ENCODE data around the gene RGL1. TPM values are rescaled to one million over a fixed set of nuclear protein-coding genes. Genes with fewer than 3 reads are reported as not detected.

The RGL1 gene
- total RNA-seq, 4 donors from 2014 or later: 11.6 to 22.5 (median 15.0) TPM

DNA sequence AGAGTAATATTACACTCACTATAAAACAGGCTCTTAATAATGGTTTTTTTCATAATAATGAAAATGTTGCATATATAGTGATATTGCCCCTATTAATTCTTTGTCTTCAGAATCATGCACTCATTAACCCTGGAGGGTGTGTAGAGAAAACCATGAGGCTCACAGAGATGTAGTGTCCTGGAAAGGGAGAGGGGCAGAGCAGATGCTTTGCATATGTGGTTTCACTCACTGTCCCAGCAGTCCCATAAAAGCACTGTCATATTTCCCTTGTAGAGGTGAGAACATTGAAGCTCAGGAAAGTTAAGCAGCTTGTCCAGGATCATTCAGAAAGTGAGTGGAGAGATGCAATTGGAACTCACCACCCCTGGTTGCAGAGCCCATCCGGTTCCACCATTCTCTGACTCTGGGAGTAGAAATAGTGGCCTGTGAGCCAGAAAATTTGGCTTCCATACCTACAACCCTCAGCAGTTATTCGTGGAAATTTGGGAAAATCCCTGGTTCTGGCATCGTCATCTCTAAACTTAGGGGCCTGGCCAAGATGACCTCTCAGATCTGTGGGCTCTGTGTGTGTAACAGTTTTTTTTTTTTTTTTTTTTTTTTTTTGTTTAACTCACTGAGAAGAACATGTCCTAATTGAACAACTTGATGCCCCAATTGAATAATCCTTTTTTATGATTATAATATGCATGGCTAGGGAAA, 86.4 kb downstream of the RGL1 start:
- H3K4me3 ChIP-seq (ENCODE audit: low read depth, poor library complexity, severe bottlenecking): no peak overlapping the region
- intact Hi-C loops (cut with DNase I; ENCODE audit: low total_unique reads): no loop called here
- no peak for DNase-seq (ENCODE audit: low spot score in 2 of 2)
- WGBS, 2 donors: 62 to 78% methylated on average over 3 of the region's 3 CpGs
- no peak for TF ChIP-seq POLR2A (IDR thresholded peaks at IDR 0.05)
- TF ChIP-seq, protein P1, sequence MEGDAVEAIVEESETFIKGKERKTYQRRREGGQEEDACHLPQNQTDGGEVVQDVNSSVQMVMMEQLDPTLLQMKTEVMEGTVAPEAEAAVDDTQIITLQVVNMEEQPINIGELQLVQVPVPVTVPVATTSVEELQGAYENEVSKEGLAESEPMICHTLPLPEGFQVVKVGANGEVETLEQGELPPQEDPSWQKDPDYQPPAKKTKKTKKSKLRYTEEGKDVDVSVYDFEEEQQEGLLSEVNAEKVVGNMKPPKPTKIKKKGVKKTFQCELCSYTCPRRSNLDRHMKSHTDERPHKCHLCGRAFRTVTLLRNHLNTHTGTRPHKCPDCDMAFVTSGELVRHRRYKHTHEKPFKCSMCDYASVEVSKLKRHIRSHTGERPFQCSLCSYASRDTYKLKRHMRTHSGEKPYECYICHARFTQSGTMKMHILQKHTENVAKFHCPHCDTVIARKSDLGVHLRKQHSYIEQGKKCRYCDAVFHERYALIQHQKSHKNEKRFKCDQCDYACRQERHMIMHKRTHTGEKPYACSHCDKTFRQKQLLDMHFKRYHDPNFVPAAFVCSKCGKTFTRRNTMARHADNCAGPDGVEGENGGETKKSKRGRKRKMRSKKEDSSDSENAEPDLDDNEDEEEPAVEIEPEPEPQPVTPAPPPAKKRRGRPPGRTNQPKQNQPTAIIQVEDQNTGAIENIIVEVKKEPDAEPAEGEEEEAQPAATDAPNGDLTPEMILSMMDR (IDR thresholded peaks at IDR 0.05): no peak

DNA sequence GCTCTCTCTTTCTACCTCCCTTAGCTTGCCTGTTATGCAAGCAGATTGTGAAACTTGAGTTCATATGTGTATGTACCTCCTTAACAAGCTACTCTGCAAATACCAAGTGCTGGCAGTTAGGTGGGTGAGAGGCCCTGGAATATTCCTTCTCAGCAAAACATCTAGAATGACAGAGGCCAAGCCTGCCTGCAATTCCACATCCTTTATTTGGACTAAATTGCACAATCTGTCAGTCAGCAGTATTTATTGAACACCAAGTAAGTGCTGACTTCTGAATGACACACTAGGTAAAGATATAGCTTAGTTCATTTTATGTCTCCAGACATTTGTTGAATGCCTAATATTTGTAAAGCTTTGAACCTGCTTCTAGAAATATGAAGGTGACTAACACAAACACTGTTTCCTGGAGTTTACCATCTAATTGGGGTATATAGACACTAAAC, 87.5 kb downstream of the RGL1 start:
- no peak overlapping the region for H3K4me3 ChIP-seq (ENCODE audit: low read depth, poor library complexity, severe bottlenecking)
- TF ChIP-seq, protein P1 (IDR thresholded peaks at IDR 0.05): no peak
- TF ChIP-seq POLR2A (IDR thresholded peaks at IDR 0.05): no peak
- no peak for DNase-seq (ENCODE audit: low spot score in 2 of 2)
- intact Hi-C loops (cut with DNase I; ENCODE audit: low total_unique reads): no loop called here

DNA sequence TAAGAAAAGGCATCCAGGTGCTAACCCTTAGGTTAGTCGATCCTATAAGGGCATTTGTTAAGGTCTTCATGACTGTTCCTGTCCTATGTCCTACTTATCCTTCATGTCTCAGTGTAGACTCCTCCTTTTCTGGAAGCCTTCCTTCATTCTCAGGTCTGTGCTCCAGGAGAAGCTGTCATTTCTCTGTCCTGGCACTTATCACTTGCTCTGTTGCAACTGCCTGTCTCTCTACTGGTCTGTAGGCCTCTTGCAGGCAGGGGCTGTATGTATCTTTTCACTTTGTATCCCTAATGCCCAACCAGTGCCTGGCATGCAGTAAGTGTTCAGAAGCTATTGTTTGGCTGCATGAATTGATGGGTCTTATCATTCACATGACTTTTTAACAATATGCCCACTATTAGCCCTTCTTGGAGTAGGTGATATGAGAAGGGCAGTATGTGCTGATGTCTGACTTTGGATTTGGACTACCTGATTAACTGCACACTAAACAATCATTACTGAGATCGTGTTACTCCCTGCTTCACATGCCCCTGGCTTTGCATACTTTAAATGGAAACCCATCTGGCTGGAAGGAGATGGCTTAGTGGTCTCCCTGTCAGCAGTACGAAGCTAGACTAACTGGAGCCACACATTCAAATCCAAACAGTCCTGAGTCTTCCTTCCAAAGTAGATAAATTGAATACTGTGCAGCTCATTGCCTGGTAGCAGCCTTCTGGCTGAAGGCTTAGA, 88.8 kb downstream of the RGL1 start:
- no peak overlapping the region for H3K4me3 ChIP-seq (ENCODE audit: low read depth, poor library complexity, severe bottlenecking)
- 76 to 81% methylated on average over 3 of the region's 3 CpGs for WGBS, 2 donors
- no peak for DNase-seq (ENCODE audit: low spot score in 2 of 2)
- intact Hi-C loops (cut with DNase I; ENCODE audit: low total_unique reads): no loop called here
- TF ChIP-seq, protein P1 (IDR thresholded peaks at IDR 0.05): no peak
- TF ChIP-seq POLR2A (IDR thresholded peaks at IDR 0.05): no peak

DNA sequence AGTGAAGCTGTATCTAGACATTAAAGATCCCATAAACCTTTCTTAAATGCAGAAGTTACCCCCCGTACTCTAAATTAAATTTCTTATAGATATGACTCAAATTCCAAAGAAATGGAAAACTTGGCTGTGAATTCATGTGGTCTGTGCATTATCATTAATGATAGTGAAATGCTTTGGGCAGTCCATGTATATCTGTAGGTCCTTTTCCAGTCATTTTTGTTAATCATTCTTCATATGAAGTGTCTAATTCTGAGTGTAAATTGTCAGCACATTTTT, 89.3 kb downstream of the RGL1 start:
- H3K4me3 ChIP-seq (ENCODE audit: low read depth, poor library complexity, severe bottlenecking): no peak overlapping the region
- WGBS, 2 donors: 94 to 97% methylated on average over 1 of the region's 1 CpG
- TF ChIP-seq, protein P1 (IDR thresholded peaks at IDR 0.05): no peak
- no peak for TF ChIP-seq POLR2A (IDR thresholded peaks at IDR 0.05)
- intact Hi-C loops (cut with DNase I; ENCODE audit: low total_unique reads): no loop called here
- DNase-seq (ENCODE audit: low spot score in 2 of 2): no peak

DNA sequence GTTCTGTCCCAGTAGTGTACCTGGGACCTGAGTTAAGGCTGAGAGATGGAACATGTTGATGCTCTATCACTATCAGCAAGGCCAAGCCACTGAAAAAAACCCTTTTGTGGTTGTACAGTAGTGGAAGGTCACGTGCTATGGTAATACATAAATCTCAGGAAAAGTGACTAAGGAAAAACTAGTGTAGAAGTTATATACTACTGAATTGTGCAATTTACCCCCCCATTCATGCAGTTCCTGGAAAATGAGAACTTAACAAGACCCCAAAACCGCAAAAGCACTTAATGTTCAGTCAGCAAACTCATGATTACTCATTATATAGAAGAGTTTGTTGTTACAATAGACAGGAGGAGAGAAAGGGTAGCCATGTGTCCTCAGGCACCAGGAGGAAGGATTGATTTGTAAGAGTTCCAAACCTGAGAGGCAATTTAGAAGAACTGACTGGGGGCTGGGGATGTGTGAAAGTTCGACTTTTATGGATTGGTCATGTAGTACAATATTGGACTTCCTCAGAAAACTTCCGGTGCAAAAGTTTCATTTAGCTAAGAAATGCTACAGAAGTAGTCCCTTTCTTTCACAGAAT, 91.6 kb downstream of the RGL1 start:
- TF ChIP-seq, protein P1 (IDR thresholded peaks at IDR 0.05): no peak
- TF ChIP-seq POLR2A (IDR thresholded peaks at IDR 0.05): no peak
- no peak for DNase-seq (ENCODE audit: low spot score in 2 of 2)
- intact Hi-C loops (cut with DNase I; ENCODE audit: low total_unique reads): no loop called here
- H3K4me3 ChIP-seq (ENCODE audit: low read depth, poor library complexity, severe bottlenecking): no peak overlapping the region
- 83 to 87% methylated on average over 4 of the region's 4 CpGs for WGBS, 2 donors

Measured in lower leg skin (tissue), 4 donors.